ENCODE data around the gene ADH7.

The ADH7 gene

DNA sequence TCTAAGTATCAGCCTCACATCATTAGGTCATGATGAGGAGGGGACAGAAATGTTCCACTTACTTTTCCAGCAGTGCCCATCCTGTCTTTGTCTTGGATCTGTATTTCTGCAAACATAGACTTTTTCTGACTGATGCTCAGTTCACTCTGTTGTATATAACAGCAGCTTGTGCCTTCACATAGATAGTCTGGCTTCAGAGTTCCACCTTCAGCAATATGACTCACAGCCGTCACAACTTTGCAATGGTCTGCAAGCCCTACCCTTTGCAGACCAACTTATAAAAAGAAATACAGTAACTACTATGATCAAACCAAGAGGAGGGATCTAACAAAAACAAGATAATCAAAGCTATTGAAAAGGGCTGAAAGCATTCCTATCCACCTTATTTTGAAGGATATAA, at the start of gene ADH7:
Gene ADH7, minus strand, starts transcription at position 189 of the 400 bp plus-strand sequence. Its CDS starts 109 bp downstream, at position 80.
- DNase-seq (ENCODE audit: low spot score) = no peak

DNA sequence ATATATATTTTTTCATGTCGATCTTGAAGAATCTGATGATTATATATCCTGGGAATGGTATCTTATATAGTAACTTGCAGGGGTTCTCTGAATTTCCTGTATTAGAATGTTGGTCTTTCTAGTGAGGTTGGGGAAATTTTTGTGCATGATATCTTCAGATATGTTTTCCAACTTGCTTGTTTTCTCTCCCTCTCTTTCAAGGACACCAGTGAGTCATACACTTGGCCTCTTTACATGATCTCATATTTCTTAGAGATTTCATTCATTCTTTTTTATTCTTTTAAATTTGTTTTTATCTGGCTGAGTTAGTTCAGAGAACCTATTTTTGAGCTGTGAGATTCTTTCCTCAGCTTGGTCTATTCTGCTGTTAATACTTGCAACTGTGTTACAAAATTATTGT, 48.5 kb upstream of the ADH7 start:
- DNase-seq (ENCODE audit: low spot score) = no peak

DNA sequence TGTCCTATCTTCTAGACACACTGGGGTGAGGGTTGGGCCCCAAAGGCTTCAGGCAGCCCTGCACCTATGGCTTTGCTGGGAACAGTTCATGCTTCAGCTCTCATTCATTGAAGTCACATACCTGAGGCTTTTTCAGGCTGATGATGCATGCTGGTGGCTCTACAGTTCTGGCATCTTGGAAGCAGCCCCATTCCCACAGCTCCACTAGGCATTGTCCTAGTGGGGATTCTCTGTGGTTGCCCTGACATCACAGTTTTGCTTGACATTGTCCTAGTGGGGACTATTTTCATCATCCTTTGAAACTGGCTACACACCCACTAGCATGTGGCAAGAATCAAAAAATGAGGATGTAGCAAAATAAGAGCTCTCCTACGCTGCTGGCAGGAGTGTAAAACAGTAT, 38.0 kb upstream of the ADH7 start:
- no peak for DNase-seq (ENCODE audit: low spot score)

DNA sequence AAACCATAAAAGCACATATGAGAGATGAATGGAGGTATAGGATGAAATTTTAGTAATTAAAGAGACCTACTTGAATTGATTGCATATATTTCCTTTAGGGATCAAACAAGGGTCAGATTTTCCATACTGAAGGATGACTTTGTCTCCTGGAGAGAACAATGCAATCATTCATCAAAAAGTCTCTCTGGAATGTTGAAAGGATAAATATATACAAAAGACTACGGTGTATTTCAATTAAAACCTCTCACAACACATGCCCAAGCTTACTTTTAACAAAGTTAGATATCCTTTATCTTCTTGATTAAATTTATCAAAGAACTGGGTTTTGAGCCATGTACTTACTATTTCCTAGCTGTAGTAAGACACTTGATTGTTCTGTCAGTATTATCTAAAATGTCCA, 36.8 kb upstream of the ADH7 start:
- DNase-seq (ENCODE audit: low spot score) = no peak

DNA sequence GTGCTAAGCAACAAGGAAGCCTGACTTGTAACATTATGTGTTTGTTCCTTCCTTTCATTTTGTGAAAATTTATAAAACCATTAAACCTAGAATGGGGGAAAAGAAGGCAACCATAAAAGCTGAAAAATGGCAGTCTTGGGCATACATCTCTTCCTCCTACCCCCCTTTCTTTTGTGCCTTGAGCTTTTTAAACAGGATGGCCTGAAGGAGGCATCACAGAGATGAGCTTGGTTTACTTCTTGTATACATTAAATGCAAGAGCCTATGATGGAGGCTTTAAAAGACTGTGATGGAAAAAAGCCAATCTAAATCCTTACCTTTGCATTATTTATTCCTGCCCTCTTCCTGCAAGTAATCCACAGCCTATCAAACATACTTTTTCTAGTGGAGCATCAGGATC, 36.2 kb upstream of the ADH7 start:
- DNase-seq (ENCODE audit: low spot score) = no peak

DNA sequence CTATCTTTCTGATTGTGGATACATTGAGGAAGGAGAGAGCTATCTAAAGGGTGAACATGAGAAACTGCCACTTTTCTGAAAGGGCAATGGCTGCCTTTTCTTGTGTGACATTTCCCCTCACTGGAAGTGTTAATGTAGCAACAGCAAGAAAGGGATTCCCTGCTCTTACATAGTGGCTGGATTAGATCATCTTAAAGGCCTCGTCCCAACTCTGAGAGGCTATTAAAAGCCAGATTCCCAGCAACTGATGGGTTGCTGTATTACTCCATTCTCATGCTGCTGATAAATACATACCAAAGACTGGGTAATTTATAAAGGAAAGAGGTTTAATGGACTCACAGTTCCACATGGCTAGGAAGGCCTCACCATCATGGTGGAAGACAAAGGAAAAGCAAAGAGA, 33.7 kb upstream of the ADH7 start:
- no peak for DNase-seq (ENCODE audit: low spot score)

DNA sequence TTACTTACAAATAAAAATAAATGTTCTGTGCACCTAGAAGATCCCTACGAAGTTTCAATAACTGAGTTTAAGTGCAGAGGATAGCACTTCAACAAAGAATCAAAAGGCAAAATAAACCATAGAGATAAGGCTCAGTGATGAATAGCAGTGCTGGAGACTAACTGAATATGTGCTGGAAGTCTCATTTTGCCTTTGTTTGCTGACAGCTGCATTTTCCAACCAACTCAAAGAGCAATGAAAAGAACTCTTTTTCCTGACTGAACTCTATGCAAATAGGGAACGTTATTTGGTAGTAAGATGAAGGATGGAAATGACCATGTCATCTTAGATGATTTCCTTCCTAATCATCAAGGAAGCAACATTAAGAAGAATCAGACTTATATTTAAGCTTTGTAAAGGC, 32.7 kb upstream of the ADH7 start:
- DNase-seq (ENCODE audit: low spot score) = no peak

DNA sequence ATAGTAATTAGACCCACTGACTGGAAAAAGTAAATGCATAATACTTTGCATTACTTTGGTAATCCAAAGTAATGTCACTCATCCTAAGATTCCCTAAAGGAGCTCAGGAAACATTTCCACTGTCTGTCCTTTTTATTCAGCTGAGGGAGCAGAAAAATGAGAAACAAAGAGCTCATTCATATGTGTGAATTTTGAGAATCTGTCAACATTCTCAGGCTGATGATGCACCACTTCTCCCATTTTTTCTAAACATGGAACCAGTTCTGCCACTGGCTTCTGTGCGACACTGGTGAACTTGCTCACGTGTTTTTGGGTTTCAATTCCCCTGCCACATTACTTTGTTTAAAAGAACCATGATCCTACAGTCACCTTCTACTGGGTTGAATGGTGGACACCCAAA, 28.4 kb upstream of the ADH7 start:
- no peak for DNase-seq (ENCODE audit: low spot score)

DNA sequence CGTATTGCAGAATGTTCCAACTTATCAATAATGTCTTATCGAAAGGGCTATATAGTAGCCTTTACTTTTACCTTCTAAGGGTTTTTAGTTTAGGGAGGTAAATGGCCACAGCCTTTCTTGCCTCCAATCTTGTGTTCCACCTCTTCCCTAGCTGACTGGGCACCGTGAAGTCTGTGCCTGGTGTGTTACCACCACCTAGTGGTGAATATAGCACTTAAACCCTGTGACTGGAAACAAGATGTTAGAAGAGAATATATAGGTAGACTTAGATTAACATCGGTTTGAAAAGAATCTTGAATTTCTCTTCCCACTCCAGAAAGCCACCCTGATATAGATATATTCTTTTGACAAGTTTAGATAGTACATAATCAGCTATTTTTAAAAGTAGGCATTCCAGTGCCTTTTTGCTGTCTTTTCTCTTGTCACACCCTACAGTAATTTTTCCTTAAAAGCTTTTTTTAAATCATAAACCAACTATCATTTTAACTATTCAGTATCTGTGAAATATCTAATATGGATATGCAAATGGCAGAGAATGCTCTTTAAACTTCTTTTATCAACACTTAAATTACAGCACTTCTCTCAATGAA, 27.8 kb upstream of the ADH7 start:
- DNase-seq (ENCODE audit: low spot score) = peak; percentile 50

DNA sequence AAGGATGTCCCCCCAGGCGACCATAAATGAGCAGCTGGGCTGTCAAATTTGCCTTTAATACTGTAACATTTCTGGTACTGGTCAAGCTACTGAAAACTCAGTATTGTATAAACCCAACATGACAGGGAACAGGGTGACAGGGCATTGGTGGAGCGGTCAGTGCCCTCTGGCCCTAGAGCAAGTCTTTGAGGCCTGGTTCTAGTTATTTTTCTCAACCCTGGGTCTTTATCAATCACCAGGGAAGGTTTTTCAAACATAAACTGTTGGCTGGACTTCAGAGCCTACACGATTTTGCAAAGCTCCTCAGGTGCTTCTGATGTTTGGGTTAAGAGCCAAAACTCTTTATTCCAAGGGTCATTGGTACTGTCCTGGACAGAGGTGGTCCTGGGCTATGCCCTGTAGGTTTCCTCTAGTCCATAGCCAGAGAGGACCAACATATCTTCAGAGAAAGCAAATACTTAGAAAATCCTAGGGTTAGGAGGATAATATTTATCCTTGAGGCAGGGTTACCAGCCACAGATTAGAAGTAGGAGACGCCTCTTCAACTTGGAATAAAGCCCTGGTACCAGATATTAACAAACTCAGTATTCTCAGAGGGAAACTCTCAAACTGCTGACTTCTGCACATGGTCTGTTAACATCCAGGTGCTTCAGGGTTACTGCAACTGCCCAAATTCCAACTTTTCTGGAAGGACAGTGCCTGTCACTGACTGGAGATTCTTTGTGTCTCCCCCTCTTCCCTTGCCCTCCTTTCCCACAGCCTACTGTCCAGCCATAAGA, 26.7 kb upstream of the ADH7 start:
- DNase-seq (ENCODE audit: low spot score) = no peak

DNA sequence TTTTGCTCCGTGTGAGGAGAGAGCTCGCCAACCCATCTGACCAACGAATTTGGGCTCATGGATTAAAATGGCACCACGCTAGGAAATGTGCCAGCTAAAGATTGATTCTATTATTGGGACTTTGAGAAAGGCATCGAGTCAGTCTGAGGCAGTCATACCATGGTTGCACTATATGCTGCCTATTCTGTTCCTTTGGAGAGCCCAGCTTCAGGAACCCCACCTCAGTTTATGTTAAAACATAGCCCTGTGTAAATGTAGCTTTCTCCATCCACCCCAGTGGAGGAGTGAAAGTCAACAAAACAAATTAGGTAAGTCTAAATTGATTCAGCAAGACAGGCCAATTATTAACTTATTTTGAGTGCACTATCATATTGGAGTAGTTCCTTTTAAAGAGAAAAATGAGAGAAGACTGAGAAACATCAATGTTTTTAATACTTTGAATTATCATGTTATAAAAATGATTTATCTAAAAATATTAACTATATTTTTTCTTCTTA, 24.5 kb upstream of the ADH7 start:
- no peak for DNase-seq (ENCODE audit: low spot score)

DNA sequence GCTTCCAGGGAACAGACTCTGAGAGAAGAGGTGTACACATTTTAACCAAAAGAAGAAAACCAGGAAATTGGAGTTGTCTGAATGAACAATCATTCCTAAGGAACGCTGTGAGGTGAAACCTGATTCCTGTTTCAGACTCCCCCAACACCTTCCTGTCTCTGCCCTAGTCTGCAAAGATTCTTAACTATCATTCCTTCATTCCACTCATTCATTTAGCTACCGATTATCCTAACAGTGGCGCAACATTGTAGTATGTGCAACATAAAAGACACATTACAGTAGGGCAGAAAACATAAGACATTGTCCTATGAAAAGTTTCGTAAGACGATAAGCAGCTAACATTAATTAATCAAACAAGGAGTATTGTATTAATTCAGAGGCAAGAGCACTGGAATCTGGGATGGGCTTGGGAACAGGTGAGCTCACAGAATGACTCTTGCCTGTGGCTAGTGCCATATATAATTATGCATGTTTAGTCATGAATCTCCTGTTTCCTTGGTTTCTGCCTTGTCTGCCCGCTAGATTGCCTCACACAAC, 23.8 kb upstream of the ADH7 start:
- no peak for DNase-seq (ENCODE audit: low spot score)

DNA sequence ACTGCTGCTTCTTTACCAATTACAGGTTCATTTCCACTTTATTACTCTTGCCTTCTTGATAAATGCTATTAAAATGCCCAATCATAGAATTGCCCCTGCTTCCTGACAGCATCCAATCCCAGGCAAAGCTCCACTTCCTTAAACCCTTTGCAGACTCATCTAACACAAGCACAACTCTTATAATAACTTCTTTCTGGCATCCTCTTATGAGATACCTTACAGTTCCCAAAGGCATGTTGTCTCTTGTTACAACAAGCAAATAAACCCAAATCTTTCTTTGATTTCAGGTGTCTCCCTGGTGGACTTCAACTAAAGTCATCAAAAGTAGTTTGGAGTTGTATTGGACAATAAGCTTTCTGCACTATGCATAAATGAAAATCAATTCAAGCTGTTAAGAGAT, 22.5 kb upstream of the ADH7 start:
- no peak for DNase-seq (ENCODE audit: low spot score)

DNA sequence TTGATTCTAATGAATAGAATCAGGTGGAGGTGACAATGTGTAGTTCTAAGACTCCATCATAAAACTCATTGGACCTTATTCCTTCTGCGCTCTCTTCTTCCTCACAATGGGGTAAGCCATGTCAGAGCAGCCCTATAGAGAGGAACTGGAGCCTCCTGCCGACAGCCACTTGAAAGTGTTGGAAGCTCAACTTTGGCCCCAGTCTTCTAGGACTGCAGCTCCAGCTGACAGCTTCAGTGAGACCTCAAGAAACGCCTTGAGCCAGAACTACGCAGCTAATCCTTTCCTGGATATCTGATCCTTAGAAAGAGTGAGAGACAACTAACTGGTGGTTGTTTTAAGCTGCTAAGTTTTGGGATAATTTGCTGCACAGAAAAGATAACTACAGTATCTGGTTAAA, 22.1 kb upstream of the ADH7 start:
- no peak for DNase-seq (ENCODE audit: low spot score)

DNA sequence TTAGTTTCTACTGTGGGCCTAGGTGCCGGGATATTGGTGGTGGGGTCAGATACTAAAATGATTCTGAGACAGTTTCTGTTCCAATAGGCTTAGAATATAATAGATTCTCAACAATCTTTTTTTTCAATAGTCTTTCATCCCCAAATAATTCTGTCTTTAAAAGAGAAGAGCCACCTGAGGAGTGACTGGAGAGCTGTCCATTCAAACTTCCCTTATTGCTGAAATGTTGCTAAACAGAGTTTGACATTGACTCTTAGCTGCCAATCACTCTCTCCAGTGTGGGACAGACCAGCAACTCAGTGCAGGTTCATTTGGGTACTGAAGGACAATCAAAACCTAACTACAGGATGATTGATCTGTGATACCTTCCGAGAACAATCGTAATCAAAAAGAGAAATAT, 12.4 kb upstream of the ADH7 start:
- no peak for DNase-seq (ENCODE audit: low spot score)

DNA sequence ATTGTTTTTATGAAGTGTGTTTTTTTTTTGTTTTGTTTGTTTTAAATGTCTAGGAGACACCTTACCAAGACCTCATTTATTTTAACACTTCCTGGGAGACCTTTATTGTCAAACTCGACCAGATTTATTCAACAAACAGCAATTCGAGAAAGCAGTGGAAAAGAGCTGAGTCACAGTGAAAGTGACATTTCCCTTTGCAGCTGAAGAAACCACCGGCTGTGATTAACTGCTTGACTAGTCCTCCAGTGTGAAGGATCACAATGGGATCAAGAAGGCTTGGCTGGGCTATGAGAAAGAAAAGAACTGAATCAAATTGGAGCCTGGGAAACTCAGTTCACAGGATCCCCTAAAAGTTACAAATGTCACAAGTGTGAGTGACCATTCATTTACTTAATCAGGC, 11.9 kb upstream of the ADH7 start:
- DNase-seq (ENCODE audit: low spot score) = no peak

DNA sequence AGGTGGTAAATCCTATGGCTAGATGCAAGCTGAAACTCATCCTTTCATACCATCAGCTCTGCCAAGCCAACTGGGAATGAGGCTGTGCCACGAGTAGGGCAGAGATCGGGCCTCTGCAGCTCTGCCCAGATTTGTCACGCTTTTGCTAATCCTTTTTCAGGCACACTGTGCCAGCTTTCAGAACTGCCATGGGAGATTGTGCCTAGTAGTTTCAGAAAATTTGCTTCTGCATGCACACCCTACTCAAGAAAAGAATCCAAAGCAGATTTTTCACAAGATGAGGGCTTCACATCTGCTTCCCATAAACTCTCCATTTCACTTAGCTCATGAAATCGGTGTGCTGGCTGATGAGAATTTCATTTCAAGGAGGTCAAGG, 3.3 kb upstream of the ADH7 start:
- DNase-seq (ENCODE audit: low spot score) = no peak

DNA sequence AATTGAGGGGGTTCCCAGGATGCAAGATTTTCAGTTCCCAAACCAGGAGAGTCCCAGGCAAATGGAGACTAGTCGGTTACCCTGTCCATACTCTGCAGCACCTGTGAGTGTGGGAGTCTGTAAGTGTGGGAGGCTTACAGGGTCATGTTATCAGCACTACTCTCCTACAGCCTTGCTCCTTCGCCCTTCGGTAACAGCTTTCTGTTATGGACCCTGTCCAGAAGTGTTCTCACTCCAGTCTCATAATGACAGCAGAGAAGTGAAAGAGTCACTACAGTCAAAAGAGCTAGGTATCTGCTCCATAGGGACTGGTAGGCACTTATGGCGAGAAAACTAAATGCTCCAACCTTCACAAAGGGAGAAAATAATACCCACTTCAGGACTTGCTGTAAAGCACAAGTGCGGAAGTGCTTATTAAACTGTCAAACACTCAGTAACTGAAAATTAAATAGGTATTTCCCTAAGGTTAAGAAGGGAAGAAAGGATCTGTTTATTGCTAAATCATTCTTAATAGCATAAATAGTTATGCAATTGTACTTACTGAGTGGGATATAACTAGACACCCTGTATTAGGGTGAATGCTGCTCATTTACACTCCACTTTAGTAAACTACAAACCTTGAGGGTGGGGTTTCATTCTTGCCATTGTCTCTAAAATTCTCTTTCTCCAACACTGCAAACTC, 2.7 kb upstream of the ADH7 start:
- DNase-seq (ENCODE audit: low spot score) = no peak

DNA sequence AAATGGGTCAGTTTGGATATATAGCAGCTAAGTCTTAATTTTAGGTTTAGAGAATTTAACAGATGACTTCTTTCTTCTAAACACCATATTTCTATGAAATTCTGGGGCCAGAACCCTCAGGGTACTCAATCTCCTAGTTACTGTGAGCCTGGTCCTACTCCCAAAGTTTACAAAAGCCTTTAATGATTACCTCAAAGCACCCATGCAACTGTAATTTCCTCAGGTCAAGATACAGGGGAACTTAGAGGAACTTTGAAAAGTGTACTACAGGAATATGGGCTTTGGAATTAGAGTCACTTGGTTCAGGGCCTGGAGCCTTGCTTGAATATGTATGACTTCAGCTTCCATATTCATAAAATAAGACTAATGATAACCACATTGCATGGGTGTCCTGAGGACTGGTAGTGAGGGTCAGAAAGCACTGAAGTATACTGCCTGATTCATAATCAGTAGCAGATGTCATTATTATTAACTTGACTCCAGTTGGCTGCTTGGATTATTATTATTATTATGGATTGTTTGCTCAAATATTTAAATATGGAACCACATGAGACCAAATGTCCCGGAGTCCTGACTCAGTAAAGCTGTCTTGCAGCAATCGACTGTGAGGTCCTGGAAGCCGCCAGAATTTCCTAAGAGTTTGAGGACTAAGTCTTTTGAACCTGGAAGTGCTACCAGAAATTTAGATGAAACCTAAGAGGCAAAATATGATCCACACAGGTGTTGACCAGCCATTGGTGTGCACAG, 2.0 kb upstream of the ADH7 start:
- no peak for DNase-seq (ENCODE audit: low spot score)

DNA sequence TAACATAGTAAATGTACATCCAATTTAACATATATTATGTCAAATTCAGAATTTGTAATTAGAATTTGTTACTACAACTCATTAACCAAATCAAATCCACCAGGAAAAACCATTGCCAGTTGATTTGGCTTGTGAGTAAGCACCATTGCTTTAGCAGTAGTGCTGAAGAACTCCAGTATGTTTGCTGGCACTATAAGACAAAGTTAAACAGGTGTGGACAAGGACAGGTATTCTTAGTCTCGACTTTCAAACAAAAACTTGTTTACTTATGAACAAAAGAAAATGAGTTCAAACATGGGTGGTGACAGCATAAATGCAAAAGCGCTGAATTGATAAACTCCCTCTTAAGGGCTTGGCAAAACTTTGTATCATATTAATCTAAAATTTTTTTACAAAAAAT, 1.3 kb upstream of the ADH7 start:
- DNase-seq (ENCODE audit: low spot score) = no peak

DNA sequence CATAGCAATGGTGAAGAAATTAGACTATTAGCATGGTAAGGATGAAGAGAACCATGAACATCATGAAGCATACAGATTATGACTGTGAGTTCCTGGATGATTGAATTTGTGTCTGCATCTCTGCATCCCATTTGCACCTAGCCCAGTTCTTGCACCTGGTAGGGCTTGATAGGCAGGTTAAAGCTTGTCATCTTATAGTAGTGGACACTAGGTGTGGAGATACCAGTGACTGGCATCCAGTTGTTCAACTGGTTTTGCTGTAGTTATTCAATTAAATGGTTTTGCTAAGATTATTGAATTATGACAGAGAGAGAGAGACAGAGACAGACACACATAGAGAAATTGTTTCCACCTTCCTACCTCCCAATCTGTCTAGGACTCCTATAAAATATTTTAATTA, 5.0 kb downstream of the ADH7 start:
- no peak for DNase-seq (ENCODE audit: low spot score)

DNA sequence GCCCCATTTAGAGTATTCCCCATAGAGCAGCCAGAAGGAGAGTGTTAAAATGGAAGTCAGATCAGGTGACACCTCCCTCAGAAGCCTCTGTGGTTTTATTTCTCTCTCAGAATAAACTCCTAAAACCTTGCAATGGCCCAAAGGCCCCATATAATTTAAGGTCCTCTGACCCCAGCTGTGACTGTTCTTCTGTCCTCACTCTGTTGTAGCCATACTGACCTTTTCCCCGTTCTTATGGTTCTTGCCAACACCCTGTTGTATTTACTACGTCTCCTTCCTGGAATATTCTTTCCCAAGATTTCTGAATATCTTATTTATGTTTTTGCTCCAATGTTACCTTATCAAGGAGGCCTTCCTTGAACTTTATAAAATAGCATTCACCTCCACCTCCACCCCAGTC, 18.0 kb downstream of the ADH7 start:
- DNase-seq (ENCODE audit: low spot score) = no peak
